Stimulated activated naive CD8-positive, alpha-beta T cell treated with anti-CD3 and anti-CD28 coated beads, Interleukin-15, amount 100 ng/mL, for 72 hours (primary cell): ENCODE measurements around the gene TFDP1.
"Not testable (repeated sequence)": the region's sequence is repeated elsewhere in the genome, so short reads cannot be mapped to it uniquely, and the experiment has no call there.

Experiments used
- ATAC-seq: fragments of 150-1000 bp; cut with Tn5 transposase; 2 replicates; pipeline ENCODE4 v1.10.0; 2021; ENCODE audit warnings: mild to moderate bottlenecking, moderate library complexity
- DNase-seq, 2 donors: peaks; one replicate each; pipeline ENCODE4 v3.0.0; 2021 to 2022
- H3K27ac Mint-ChIP-seq, 2 donors: one replicate each; pipeline ENCODE4 v1.8.0; 2022; ENCODE audit warnings: mild to moderate bottlenecking in 2 of 2, mixed read lengths in 2 of 2, moderate library complexity in 2 of 2
- H3K27me3 Mint-ChIP-seq: one replicate; pipeline ENCODE4 v1.8.0; 2022; ENCODE audit warnings: mixed read lengths
- H3K4me1 Mint-ChIP-seq: one replicate; pipeline ENCODE4 v1.8.0; 2022; ENCODE audit warnings: mild to moderate bottlenecking, mixed read lengths
- H3K4me3 Mint-ChIP-seq, 2 donors: one replicate each; pipeline ENCODE4 v1.8.0; 2022; ENCODE audit warnings: mild to moderate bottlenecking in 2 of 2, mixed read lengths in 2 of 2, moderate library complexity in 1 of 2
- H3K9me3 Mint-ChIP-seq, 2 donors: one replicate each; pipeline ENCODE4 v1.8.0; 2022; ENCODE audit warnings: mixed read lengths in 2 of 2

TFDP1 gene

DNA sequence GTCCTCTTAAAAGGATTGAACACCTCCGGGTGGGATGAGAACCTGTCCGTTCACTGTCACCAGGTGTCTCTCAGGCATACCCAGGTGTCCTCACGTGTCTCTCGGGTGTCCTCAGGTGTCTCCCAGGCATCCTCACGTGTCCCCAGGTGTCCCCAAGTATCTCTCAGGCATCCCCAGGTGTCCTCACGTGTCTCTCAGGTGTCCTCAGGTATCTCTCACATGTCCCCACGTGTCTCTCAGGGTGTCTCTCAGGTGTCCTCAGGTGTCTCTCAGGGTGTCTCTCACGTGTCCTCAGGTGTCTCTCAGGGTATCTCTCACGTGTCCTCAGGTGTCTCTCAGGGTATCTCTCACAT, 39.7 kb downstream of the TFDP1 start:
- H3K27ac Mint-ChIP-seq = no peak overlapping the region
- H3K4me1 Mint-ChIP-seq = peaks cover 15% of the 10 kb centered on the region
- peaks cover 0 to 7% of the 10 kb centered on the region in 2 donors for H3K9me3 Mint-ChIP-seq
- no peak overlapping the region for H3K4me3 Mint-ChIP-seq
- ATAC-seq = no peak
- H3K27me3 Mint-ChIP-seq = no peaks in the 10 kb centered on the region
- no peak for DNase-seq

DNA sequence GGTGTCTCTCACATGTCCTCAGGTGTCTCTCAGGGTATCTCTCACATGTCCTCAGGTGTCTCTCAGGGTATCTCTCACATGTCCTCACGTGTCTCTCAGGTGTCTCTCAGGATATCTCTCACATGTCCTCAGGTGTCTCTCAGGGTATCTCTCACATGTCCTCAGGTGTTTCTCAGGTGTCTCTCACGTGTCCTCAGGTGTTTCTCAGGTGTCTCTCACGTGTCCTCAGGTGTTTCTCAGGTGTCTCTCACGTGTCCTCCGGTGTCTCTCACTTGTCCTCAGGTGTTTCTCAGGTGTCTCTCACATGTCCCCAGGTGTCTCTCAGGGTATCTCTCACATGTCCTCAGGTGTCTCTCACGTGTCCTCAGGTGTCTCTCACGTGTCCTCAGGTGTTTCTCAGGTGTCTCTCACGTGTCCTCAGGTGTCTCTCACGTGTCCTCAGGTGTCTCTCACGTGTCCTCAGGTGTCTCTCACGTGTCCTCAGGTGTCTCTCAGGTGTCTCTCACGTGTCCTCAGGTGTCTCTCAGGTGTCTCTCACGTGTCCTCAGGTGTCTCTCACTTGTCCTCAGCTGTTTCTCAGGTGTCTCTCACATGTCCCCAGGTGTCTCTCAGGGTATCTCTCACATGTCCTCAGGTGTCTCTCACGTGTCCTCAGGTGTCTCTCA, 40.2 kb downstream of the TFDP1 start:
- H3K9me3 Mint-ChIP-seq, H3K27ac Mint-ChIP-seq, H3K4me3 Mint-ChIP-seq, H3K27me3 Mint-ChIP-seq, ATAC-seq, DNase-seq: not testable (repeated sequence)
- peaks cover 19% of the 10 kb centered on the region for H3K4me1 Mint-ChIP-seq

DNA sequence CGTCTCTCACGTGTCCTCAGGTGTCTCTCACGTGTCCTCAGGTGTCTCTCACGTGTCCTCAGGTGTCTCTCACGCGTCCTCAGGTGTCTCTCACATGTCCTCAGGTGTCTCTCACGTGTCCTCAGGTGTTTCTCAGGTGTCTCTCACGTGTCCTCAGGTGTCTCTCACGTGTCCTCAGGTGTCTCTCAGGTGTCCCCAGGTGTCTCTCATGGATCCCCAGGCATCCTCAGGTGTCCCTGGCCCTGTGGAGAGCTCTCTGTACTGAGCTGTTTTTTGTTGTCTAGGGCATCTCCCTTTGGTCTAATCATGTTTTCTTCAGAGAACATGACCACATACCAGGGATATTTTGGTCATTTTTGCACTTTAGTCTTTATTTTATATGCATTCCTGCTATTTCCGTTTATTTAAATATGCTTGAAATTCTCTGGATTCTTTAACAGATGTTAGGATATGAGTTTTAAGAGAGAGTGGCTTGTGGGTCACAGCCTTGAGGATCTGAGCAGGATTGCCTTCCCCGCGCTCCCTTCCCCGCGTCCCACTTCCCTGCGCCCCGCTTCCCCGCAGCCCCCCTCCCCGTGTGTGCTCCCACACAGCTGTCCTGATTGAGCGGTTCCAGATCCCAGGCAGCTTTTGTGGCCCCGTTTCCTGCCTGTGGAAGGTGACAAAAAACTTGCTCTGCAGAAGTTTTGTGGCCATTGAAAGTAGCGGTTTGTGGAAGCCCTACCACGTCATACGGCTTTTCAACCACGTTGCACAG, 41.6 kb downstream of the TFDP1 start:
- Mint-ChIP-seq H3K27ac (peak overlapping the region in 1 of 2 donors; percentile 86), H3K4me1 (peaks cover 23% of the 10 kb centered on the region), H3K4me3 (no peak overlapping the region), H3K27me3 (no peaks in the 10 kb centered on the region), H3K9me3 (peaks cover 0 to 7% of the 10 kb centered on the region in 2 donors)
- ATAC-seq = no peak
- no peak for DNase-seq

DNA sequence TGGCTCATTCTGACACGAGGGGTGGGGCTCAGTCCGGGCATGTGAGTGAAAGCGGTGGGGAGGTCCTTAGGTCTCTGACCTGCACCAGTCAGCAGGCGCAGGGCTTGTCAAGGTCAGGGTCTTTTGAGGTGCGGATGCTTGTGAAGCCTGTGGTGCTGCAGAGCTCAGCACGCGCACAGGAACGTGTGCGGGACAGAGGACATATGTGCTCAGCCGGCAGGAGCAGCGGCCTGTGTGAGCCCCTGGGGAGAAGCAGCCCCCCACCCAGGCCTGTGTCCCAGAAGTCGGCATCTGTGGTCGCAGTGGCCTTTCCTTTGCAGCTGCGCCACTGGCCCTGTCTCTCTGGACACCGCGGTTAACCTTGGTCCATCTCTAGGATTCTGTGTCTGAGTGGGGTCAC, 42.6 kb downstream of the TFDP1 start:
- peaks cover 0 to 7% of the 10 kb centered on the region in 2 donors for H3K9me3 Mint-ChIP-seq
- DNase-seq (no peak), ATAC-seq (no peak)
- H3K4me1 Mint-ChIP-seq = peaks cover 32% of the 10 kb centered on the region
- no peaks in the 10 kb centered on the region for H3K27me3 Mint-ChIP-seq
- H3K27ac Mint-ChIP-seq = no peak overlapping the region
- no peak overlapping the region for H3K4me3 Mint-ChIP-seq

DNA sequence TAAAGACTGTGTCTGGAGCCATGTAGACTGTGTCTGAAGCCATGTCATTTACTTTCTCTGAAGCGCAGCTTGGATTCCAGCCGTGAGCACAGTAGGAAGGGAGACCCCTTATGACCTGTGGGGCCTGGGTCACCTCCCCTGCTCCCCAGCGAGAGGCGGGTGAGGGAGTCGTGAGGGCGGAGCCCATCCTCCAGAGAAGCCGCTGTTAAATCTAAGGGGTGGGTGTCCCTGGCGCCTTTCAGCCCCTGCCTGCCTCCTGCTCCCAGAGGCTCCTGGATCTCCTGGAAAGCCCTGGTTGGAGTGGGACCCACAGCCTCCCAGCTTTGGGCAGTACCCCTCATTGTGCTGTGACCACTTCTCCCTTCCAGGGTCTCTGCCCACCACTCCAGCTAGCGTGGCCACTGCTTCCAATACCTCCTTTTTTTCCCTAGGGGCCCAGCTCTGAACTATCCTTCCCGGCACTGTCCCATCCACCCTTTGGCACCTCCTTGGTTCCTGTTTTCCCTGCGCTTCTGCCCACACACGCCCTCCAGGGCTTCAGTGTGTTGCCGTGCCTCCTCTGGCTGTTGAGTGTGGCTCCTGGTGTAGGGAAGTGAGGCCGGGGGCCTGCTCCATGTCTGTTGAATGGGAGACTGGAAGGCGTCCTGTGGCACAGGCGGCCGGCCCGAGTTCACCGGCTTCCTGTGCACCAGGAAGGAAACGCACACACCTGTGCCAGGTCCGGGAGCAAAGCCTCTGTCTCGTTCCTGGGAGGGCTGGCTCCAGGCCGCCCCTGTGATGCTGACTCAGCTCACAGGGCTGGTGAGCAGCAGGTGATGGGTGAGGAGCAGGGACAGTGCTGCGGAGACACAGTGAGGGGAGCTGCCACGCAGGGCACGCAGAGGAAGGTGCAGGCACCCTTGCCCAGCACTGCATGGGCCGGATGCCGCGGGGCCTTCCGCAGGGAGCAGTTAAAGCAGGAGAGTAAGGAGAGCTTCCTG, 44.0 kb downstream of the TFDP1 start:
- peaks cover 0 to 7% of the 10 kb centered on the region in 2 donors for H3K9me3 Mint-ChIP-seq
- no peak for ATAC-seq
- peaks cover 47% of the 10 kb centered on the region for H3K4me1 Mint-ChIP-seq
- H3K27ac Mint-ChIP-seq = peak overlapping the region; percentile 20 to 48
- no peak overlapping the region for H3K4me3 Mint-ChIP-seq
- no peak for DNase-seq
- H3K27me3 Mint-ChIP-seq = no peaks in the 10 kb centered on the region

DNA sequence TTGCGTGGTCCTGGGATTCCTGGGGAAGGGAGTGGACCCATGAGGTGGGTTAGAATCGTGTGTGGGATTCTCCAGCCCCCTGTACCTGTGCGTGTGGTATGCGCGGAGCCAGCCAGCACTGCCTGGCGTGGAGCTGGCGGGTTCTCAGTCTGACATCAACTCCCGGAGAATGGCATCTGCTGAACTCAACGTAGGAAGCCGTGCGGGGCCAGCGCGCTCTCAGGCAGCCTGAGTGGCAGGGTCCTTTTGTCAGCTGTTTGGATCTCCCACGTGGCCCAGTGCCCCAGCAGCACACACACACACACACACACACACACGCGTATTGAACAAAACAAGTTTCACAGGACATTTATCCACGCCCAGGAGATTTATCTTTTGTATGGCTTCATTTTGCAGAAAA, 45.3 kb downstream of the TFDP1 start:
- Mint-ChIP-seq H3K27me3 (no peaks in the 10 kb centered on the region), H3K27ac (no peak overlapping the region), H3K9me3 (no peaks in the 10 kb centered on the region), H3K4me1 (peaks cover 54% of the 10 kb centered on the region), H3K4me3 (no peak overlapping the region)
- DNase-seq (no peak), ATAC-seq (no peak)

DNA sequence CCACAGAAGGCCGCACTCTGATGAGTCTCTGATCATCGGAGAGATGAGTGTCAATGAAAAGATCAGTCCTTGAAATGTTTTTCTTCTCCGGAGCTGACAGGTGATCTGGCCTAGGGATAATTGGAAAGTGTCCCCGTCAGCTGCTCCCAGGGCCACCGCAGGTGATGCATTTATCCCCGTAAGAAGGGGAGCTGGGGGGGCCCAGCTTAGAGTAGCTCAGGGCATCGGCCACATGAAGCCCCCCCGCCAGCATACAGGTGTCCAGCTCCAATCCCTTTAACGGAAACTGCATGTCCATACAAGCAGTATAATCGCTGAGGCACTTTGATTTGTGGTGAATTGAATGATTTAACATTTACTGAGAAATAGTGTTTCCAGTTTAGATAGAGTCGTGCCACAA, 45.7 kb downstream of the TFDP1 start:
- H3K9me3 Mint-ChIP-seq = no peaks in the 10 kb centered on the region
- DNase-seq (no peak), ATAC-seq (no peak)
- H3K27me3 Mint-ChIP-seq = no peaks in the 10 kb centered on the region
- no peak overlapping the region for H3K27ac Mint-ChIP-seq
- H3K4me3 Mint-ChIP-seq = no peak overlapping the region
- peaks cover 54% of the 10 kb centered on the region for H3K4me1 Mint-ChIP-seq

DNA sequence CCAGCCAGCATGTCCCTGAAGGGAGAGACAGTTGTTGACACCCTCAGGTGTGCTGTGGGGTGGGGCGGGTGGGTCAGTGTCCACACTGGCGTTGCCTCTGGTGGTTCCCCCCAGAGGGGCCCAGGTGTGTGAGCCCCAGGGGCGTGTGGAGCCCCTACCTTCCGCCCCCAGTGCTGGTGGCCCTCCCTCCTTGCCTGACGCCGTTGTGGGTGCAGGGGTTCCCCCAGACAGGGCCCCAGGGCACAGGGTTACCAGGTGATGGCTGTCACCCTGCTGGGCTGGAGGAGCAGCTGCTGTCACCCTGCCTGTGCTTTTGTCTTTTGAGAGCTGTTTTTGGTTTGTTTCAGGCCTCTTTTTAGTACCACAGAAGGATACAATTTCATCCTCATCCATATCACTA, 46.3 kb downstream of the TFDP1 start:
- H3K27ac Mint-ChIP-seq = no peak overlapping the region
- no peaks in the 10 kb centered on the region for H3K27me3 Mint-ChIP-seq
- ATAC-seq = peak; percentile 66
- H3K4me1 Mint-ChIP-seq = peaks cover 54% of the 10 kb centered on the region
- H3K4me3 Mint-ChIP-seq = no peak overlapping the region
- no peaks in the 10 kb centered on the region for H3K9me3 Mint-ChIP-seq
- no peak for DNase-seq

DNA sequence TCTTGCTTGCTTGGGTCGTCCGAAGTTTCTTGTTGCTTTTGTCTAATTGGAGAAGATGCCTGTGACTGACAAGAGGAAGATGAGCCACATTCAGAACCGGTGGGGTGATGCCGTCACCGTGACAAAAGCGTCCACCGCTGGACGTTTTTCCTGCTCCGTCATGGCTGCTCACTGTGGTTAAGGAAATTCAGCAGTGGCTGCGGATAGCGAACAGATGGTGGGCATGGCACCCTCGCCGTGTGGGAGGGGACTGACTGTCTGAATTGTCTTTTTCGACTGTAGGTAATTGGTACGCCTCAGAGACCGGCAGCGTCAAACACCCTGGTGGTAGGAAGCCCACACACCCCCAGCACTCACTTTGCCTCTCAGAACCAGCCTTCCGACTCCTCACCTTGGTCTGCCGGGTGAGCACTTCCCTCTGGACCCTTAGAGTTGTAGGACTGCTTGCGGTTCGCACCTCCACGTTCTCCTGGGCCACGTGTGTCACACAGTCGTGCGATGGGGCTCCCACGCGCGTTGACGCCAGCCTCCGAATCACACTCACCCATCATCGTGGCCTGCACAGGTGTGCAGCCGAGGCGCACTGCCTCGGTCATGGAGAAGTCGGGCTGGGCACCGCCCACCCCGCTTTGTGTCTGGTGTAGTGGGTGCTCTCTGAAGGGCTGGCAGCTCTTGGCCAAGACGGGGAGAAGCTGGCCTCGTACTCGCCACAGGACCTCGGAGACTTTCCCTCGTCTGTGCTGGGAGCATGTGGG, 47.0 kb downstream of the TFDP1 start:
- peaks cover 54% of the 10 kb centered on the region for H3K4me1 Mint-ChIP-seq
- H3K27me3 Mint-ChIP-seq = no peaks in the 10 kb centered on the region
- ATAC-seq (no peak), DNase-seq (no peak)
- no peak overlapping the region for H3K4me3 Mint-ChIP-seq
- H3K9me3 Mint-ChIP-seq = no peaks in the 10 kb centered on the region
- H3K27ac Mint-ChIP-seq = peak overlapping the region in 1 of 2 donors; percentile 96

DNA sequence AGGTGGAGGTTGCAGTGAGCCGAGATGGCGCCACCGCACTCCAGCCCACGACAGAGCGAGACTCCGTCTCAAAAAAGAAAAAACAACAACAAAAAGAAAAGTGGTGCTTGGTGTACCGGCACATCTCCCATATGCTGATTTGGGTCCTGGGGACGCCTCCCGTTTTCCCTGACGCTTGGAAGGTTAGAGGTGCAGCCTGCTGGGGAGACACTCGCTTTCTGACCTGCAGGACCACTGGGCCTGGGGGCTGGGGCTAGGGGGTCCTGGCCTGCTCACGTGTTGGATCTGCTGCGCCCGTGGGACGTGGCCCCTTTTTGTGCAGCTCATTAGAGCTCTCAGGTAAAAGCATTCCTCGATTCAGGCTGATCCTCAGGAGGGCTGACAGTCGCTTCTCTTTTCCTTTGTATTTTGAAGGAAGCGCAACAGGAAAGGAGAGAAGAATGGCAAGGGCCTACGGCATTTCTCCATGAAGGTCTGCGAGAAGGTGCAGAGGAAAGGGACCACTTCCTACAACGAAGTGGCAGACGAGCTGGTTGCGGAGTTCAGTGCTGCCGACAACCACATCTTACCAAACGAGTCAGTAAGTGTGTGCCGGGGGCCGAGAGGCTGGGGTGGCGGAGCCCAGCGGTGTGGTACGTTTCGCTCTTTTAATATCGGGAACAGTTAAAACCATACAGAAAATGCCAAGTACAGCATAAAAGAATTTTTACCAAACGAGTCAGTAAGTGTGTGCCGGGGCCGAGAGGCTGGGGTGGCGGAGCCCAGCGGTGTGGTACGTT, 48.3 kb downstream of the TFDP1 start:
- DNase-seq (no peak), ATAC-seq (no peak)
- Mint-ChIP-seq H3K27me3 (no peaks in the 10 kb centered on the region), H3K27ac (no peak overlapping the region), H3K4me1 (peaks cover 50% of the 10 kb centered on the region), H3K4me3 (no peak overlapping the region), H3K9me3 (no peaks in the 10 kb centered on the region)

DNA sequence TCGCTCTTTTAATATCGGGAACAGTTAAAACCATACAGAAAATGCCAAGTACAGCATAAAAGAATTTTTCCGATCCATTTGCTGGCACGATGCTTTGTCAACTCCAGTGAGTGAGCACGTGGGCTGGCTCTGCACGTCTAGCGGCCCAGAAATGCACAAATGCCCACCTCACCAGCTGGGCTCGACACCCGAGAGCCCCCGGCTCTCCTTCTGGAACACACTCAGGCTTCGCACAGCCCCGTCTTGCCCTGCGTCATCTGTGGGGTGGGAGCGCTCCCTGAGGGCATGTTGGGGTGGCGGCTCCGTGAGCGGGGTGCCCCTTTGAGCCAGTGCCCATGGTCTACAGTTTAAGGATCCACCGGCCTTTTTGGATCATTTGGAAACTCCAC, 48.9 kb downstream of the TFDP1 start:
- Mint-ChIP-seq H3K27me3 (no peaks in the 10 kb centered on the region), H3K4me3 (no peak overlapping the region), H3K4me1 (peaks cover 47% of the 10 kb centered on the region), H3K27ac (peak overlapping the region in 1 of 2 donors; percentile 92), H3K9me3 (no peaks in the 10 kb centered on the region)
- ATAC-seq = no peak
- DNase-seq = no peak

DNA sequence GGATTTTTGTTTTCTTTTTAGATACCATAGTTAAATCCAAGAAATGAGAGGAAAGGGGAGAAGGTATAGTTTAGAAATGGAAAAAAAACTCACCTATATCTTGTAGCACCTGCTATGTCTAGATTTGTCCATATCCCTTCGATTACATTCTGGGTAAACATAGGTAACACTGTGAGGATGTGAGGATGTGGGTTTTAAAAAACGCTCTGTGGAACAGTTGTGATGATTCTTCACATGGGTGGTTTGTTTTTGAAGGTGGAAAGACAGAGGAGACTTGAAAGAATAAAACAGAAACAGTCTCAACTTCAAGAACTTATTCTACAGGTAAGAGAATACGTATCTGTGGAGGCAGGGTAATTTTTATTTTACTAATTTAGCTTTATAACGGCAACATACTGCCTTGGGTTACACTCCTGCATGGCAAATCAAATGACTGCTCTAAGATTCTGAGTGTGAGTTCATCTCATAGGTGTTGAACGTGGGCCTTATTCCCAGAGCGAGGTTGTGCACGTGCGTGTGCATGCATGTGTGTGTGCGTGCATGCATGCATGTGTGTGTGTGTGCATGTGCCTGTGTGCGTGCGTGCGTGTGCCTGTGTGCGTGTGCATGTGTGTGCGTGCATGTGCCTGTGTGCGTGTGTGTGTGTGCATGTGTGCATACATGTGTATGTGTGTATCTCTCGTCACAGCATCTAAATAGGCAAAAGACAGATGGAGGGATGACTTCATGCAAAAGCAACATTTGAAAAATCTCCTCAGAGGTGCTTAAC, 49.9 kb downstream of the TFDP1 start:
- H3K4me3 Mint-ChIP-seq = no peak overlapping the region
- H3K4me1 Mint-ChIP-seq = peaks cover 37% of the 10 kb centered on the region
- no peaks in the 10 kb centered on the region for H3K9me3 Mint-ChIP-seq
- H3K27ac Mint-ChIP-seq = peak overlapping the region in 1 of 2 donors; percentile 92
- H3K27me3 Mint-ChIP-seq = no peaks in the 10 kb centered on the region
- ATAC-seq (no peak), DNase-seq (no peak)

DNA sequence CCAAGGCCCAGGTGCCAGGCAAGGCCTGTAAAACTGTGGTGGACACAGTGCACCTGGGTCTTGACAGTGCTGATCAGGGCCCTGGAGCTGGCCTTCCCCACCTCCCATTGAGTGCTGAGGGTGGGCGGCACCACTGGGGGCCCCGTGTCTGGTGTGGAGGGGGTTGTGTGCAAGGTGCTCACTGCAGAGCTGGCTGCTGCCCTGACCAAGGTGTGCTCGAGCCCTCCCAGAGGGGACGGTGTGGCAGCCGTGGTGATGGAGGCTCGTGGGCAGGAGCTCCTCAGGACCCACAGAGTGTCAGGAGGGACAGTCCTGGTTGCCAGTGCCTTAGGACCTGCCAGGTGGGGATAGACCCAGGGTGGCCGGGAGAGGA, 50.5 kb downstream of the TFDP1 start:
- no peak overlapping the region for H3K27ac Mint-ChIP-seq
- no peaks in the 10 kb centered on the region for H3K27me3 Mint-ChIP-seq
- H3K9me3 Mint-ChIP-seq = no peaks in the 10 kb centered on the region
- ATAC-seq (no peak), DNase-seq (no peak)
- H3K4me3 Mint-ChIP-seq = no peak overlapping the region
- H3K4me1 Mint-ChIP-seq = peaks cover 35% of the 10 kb centered on the region

DNA sequence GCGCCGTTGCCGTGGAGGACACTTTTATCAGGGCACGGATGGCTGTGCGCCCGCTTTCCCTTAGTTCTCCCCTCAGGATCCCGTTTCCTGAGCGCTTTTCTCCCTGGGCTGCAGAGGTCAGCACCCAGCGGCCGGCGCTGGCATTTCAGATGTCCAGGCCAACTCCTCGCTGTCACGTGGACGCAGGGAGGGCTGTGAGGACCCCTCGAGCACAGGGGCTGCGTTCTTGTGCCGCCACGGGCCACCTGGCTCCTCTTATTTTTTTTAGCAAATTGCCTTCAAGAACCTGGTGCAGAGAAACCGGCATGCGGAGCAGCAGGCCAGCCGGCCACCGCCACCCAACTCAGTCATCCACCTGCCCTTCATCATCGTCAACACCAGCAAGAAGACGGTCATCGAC, 51.2 kb downstream of the TFDP1 start:
- Mint-ChIP-seq H3K4me1 (peaks cover 35% of the 10 kb centered on the region), H3K4me3 (no peak overlapping the region), H3K9me3 (no peaks in the 10 kb centered on the region), H3K27ac (no peak overlapping the region), H3K27me3 (no peaks in the 10 kb centered on the region)
- ATAC-seq = no peak
- DNase-seq = no peak
